GM12878 (cell line): ENCODE measurements around the gene TNFAIP3. TPM values are rescaled to one million over a fixed set of nuclear protein-coding genes. Genes with fewer than 3 reads are reported as not detected.

Experiments used
- ATAC-seq: fragments of 200-7000 bp; cut with Tn5 transposase; 3 replicates; pipeline ENCODE4 v1.9.1; 2020; ENCODE audit warnings: mild to moderate bottlenecking, moderate library complexity
- BruUV-seq: library from RNA; stranded (reverse); fragments of 400-500 nt; replicated peaks from 2 replicates; lab custom pipeline; 2021; lab: Mats Ljungman, UMichigan
- CTCF ChIA-PET: fragments of 300-600 bp; sonication (Branson Sonifier 250); formaldehyde crosslinking; extraction: SDS; loops from one replicate; lab custom pipeline; 2021; ENCODE audit warnings: inconsistent platforms; lab: Yijun Ruan, JAX
- POLR2A ChIA-PET: fragments of 350-600 bp; formaldehyde crosslinking; extraction: SDS; loops from one replicate; lab custom pipeline; 2021; ENCODE audit warnings: inconsistent platforms; lab: Charles Lee
- RAD21 ChIA-PET: fragments of 300-600 bp; sonication (Branson Sonifier 250); formaldehyde crosslinking; loops from one replicate; lab custom pipeline; 2023; ENCODE audit warnings: antibody characterized with exemption; ENCODE audit not compliant: unreplicated experiment; lab: Charles Lee
- SMC1A ChIA-PET: fragments of 300-600 bp; sonication (Branson Sonifier 250); formaldehyde crosslinking; loops from one replicate; lab custom pipeline; 2023; ENCODE audit not compliant: unreplicated experiment, uncharacterized antibody; lab: Charles Lee
- DNase-seq: peaks from one replicate; pipeline ENCODE4 v3.0.0-alpha.2; 2011; ENCODE audit warnings: low read depth, low spot score
- FAIRE-seq: peaks from 3 replicates; lab custom pipeline; 2011; peaks lifted over from hg19 to GRCh38; lab: Jason Lieb, UNC
- H2AFZ ChIP-seq: 2 replicates; pipeline ENCODE4 v1.6.0; 2011; ENCODE audit warnings: low read depth, low read length, control low read depth; ENCODE audit not compliant: control insufficient read depth
- H3K27ac ChIP-seq: 2 replicates; pipeline ENCODE4 v1.5.1; 2011; ENCODE audit warnings: control low read depth; ENCODE audit not compliant: control insufficient read depth, insufficient read depth
- H3K27me3 ChIP-seq, 2 experiments: replicated peaks in 1 of 2; 2 replicates each; pipeline versions ENCODE4 v1.6.0 to v1.6.1; 2011; ENCODE audit warnings: low read length in 1 of 2; ENCODE audit not compliant: control insufficient read depth in 2 of 2, insufficient read depth in 2 of 2
- H3K36me3 ChIP-seq, 2 experiments: 2 replicates each; pipeline ENCODE4 v1.5.1; 2011; ENCODE audit warnings: low read length in 1 of 2; ENCODE audit not compliant: control insufficient read depth in 2 of 2, insufficient read depth in 2 of 2
- H3K4me1 ChIP-seq: 2 replicates; pipeline ENCODE4 v1.6.1; 2011; ENCODE audit warnings: mild to moderate bottlenecking, low read length, moderate library complexity, mixed read lengths; ENCODE audit not compliant: control insufficient read depth, insufficient read depth
- H3K4me2 ChIP-seq: 2 replicates; pipeline ENCODE4 v1.6.0; 2011; ENCODE audit warnings: control low read depth; ENCODE audit not compliant: control insufficient read depth, insufficient read depth
- H3K4me3 ChIP-seq: fragments of 200-600 bp; sonication (generic); 2 replicates; pipeline ENCODE4 v1.5.1; 2016
- H3K79me2 ChIP-seq: 2 replicates; pipeline ENCODE4 v1.6.0; 2011; ENCODE audit warnings: low read length; ENCODE audit not compliant: control insufficient read depth, insufficient read depth
- H3K9ac ChIP-seq: 2 replicates; pipeline ENCODE4 v1.8.0; 2011; ENCODE audit warnings: low read length, control low read depth, mixed read lengths; ENCODE audit not compliant: control insufficient read depth, insufficient read depth
- H3K9me3 ChIP-seq: replicated peaks from 3 replicates; pipeline ENCODE4 v1.5.1; 2011; ENCODE audit warnings: mild to moderate bottlenecking, low read length; ENCODE audit not compliant: control insufficient read depth, insufficient read depth
- H4K20me1 ChIP-seq: 2 replicates; pipeline ENCODE4 v1.6.0; 2011; ENCODE audit not compliant: control insufficient read depth, insufficient read depth
- CHD4 ChIP-seq: fragments of 200-600 bp; sonication (generic); IDR thresholded peaks from 2 replicates; pipeline ENCODE4 v1.6.1; 2016; ENCODE audit warnings: mild to moderate bottlenecking
- FOXM1 ChIP-seq: IDR thresholded peaks from 2 replicates; pipeline ENCODE4 v1.6.1; 2012; ENCODE audit warnings: low read depth, mild to moderate bottlenecking, inconsistent platforms, low read length, moderate library complexity
- GABPA ChIP-seq: IDR thresholded peaks from 2 replicates; pipeline ENCODE4 v1.6.1; 2014; ENCODE audit warnings: antibody characterized with exemption, low read depth, mild to moderate bottlenecking, inconsistent platforms
- HCFC1 ChIP-seq: fragments of 150-350 bp; IDR thresholded peaks from 2 replicates; pipeline ENCODE4 v1.6.1; 2014; ENCODE audit warnings: low read length
- MLLT1 ChIP-seq: fragments of 450-650 bp; IDR thresholded peaks from 2 replicates; pipeline ENCODE4 v1.6.1; 2016; ENCODE audit warnings: mild to moderate bottlenecking
- NFIC ChIP-seq: IDR thresholded peaks from 2 replicates; pipeline ENCODE4 v1.6.1; 2012; ENCODE audit warnings: low read depth, mild to moderate bottlenecking, inconsistent platforms, low read length, moderate library complexity
- NFYB ChIP-seq: IDR thresholded peaks from 2 replicates; pipeline ENCODE4 v1.6.1; 2011; ENCODE audit warnings: low read depth, mild to moderate bottlenecking, low read length, improper control_type of control experiment, moderate library complexity; ENCODE audit not compliant: insufficient read depth
- NR2C2 ChIP-seq: IDR thresholded peaks from 2 replicates; pipeline ENCODE4 v1.6.1; 2011; ENCODE audit warnings: borderline replicate concordance, low read depth; ENCODE audit not compliant: control insufficient read depth, insufficient read length
- RB1 ChIP-seq: fragments of 450-650 bp; formaldehyde crosslinking; IDR thresholded peaks from 2 replicates; pipeline ENCODE4 v1.6.1; 2017; ENCODE audit warnings: mild to moderate bottlenecking, borderline replicate concordance
- ZSCAN29 ChIP-seq: fragments of 450-650 bp; IDR thresholded peaks from 2 replicates; pipeline ENCODE4 v1.6.1; 2017; ENCODE audit warnings: mild to moderate bottlenecking, moderate library complexity
- WGBS: methylation state at CpG from one replicate; pipeline ENCODE4 v1.1.6; 2016; ENCODE audit warnings: low lambda C conversion rate; ENCODE audit not compliant: insufficient replicate concordance, insufficient coverage; ENCODE audit errors: missing lambda C conversion rate; 5-methylcytosine and 5-hydroxymethylcytosine counted together
- in situ Hi-C: fragments of 300-500 bp; cut with MboI; formaldehyde crosslinking; loops from 9 replicates; pipeline ENCODE4 v1.14.3; 2018; ENCODE audit warnings: mixed read lengths
- intact Hi-C: fragments of 100-400 bp; cut with micrococcal nuclease; formaldehyde crosslinking; loops from one replicate; pipeline ENCODE4 v1.14.2; 2022; ENCODE audit not compliant: unreplicated experiment
- polyA plus RNA-seq, 11 experiments: library from polyadenylated mRNA; depleted of rRNA in 4 of 11; unstranded in 6 of 11; stranded (reverse) in 5 of 11; fragments of >200 nt; fragmentation: Nextera tagmentation in 4 of 11; fragmentation: Illumina TruSeq in 1 of 11; extraction: Ambion mirVana in 4 of 11; extraction: Trizol in 1 of 11; gene quantifications; 1 replicate in 1 of 11; 2 replicates in 10 of 11; pipeline versions ENCODE4 v1.2.1 to v1.2.3, GENCODE V29; 2011 to 2016; ENCODE audit warnings: inconsistent platforms in 2 of 11, missing spikeins in 2 of 11, low read depth in 1 of 11
- total RNA-seq, 4 experiments: library from RNA; depleted of rRNA in 3 of 4; stranded (reverse); fragments of >200 nt in 3 of 4; fragmentation: Illumina TruSeq in 1 of 4; extraction: Trizol in 1 of 4; gene quantifications; 2 replicates each; pipeline versions ENCODE4 v1.2.1 to v1.2.3, GENCODE V29; 2013 to 2021
- TF ChIP-seq, protein P1 (sequence below): fragments of 150-350 bp; IDR thresholded peaks from 2 replicates; pipeline ENCODE4 v1.6.1; 2016; ENCODE audit warnings: low read depth, low read length

Gene TNFAIP3
- total and polyA plus RNA-seq, 10 of the 15 experiments (the other 5 are each of a cell fraction or from before 2014, with no cell fraction given), result 18.0 to 350 (median 127) TPM

GRCh38 chr6:137821491-137821890, 45.6 kb upstream of the TNFAIP3 start (continued):
- no peak for TF ChIP-seq MLLT1
- TF ChIP-seq, all 136 proteins: peak for 0

- ChIA-PET RAD21 (interaction anchor here (0.6 to 3.6 kb wide), 5 partner anchors 12 to 116 kb away, joined by 3 to 18 read pairs (median 6); no protein-coding TSS in a partner anchor), POLR2A (interaction anchor here (0.6 to 10.3 kb wide), 5 partner anchors 12 to 44 kb away, joined by 3 to 95 read pairs (median 7); partner anchors contain the start of gene TNFAIP3), SMC1A (interaction anchor here (0.9 to 6.9 kb wide), 22 partner anchors 9 to 120 kb away, joined by 3 to 62 read pairs (median 4); no protein-coding TSS in a partner anchor), CTCF (interaction anchor here (0.6 to 2.7 kb wide), 4 partner anchors 19 to 46 kb away, joined by 3 to 8 read pairs (median 4); no protein-coding TSS in a partner anchor)
- BruUV-seq, result no TSS peak
- FAIRE-seq (no peak), ATAC-seq (peak; percentile 21), DNase-seq (no peak)
- peak overlapping the region; percentile 81 for H2AFZ ChIP-seq
- H3K4me1 ChIP-seq, result peaks cover 32% of the 10 kb centered on the region
- no peaks in the 10 kb centered on the region for H3K27me3 ChIP-seq
- peak overlapping the region; percentile 10; the same call in 1 of the 2 replicates for H3K9ac ChIP-seq
- no peak overlapping the region for H3K4me2 ChIP-seq
- in situ Hi-C loops, result no loop called here
- H3K27ac ChIP-seq, result no peak overlapping the region; the same call in 1 of the 2 replicates
- H4K20me1 ChIP-seq, result no peaks in the 10 kb centered on the region
- WGBS, result 64% methylated on average over 11 of the region's 11 CpGs
- no peaks in the 10 kb centered on the region for H3K36me3 ChIP-seq
- no peaks in the 10 kb centered on the region; the same call in 2 of the 3 replicates for H3K9me3 ChIP-seq
- intact Hi-C loops, result no loop called here
- no peaks in the 10 kb centered on the region for H3K79me2 ChIP-seq
- no peak overlapping the region for H3K4me3 ChIP-seq
- no peak for TF ChIP-seq ZSCAN29
- TF ChIP-seq FOXM1, result no peak
- TF ChIP-seq GABPA, result 0 out of 2 replicates have a peak, but pooled peaks have one; percentile 0
- no peak for TF ChIP-seq RB1
- TF ChIP-seq NFYB, result no peak
- no peak for TF ChIP-seq NFIC
- TF ChIP-seq CHD4, result no peak
- no peak for TF ChIP-seq NR2C2
- no peak for TF ChIP-seq HCFC1
- TF ChIP-seq MLLT1, result 0 out of 2 replicates have a peak, but pooled peaks have one; percentile 12
- TF ChIP-seq, protein P1, sequence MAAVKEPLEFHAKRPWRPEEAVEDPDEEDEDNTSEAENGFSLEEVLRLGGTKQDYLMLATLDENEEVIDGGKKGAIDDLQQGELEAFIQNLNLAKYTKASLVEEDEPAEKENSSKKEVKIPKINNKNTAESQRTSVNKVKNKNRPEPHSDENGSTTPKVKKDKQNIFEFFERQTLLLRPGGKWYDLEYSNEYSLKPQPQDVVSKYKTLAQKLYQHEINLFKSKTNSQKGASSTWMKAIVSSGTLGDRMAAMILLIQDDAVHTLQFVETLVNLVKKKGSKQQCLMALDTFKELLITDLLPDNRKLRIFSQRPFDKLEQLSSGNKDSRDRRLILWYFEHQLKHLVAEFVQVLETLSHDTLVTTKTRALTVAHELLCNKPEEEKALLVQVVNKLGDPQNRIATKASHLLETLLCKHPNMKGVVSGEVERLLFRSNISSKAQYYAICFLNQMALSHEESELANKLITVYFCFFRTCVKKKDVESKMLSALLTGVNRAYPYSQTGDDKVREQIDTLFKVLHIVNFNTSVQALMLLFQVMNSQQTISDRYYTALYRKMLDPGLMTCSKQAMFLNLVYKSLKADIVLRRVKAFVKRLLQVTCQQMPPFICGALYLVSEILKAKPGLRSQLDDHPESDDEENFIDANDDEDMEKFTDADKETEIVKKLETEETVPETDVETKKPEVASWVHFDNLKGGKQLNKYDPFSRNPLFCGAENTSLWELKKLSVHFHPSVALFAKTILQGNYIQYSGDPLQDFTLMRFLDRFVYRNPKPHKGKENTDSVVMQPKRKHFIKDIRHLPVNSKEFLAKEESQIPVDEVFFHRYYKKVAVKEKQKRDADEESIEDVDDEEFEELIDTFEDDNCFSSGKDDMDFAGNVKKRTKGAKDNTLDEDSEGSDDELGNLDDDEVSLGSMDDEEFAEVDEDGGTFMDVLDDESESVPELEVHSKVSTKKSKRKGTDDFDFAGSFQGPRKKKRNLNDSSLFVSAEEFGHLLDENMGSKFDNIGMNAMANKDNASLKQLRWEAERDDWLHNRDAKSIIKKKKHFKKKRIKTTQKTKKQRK, result no peak
Measured at GRCh38 chr6:137823826-137824555, 43.1 kb upstream of the TNFAIP3 start.
